Stimulated activated CD8-positive, alpha-beta memory T cell treated with anti-CD3 and anti-CD28 coated beads, Interleukin-15, amount 100 ng/mL, for 4 hours (primary cell): ENCODE data around the gene SARS2.

Experiments used
- DNase-seq, 2 donors: peaks; one replicate each; pipeline ENCODE4 v3.0.0-alpha.2; 2020; ENCODE audit warnings: low read depth in 2 of 2

SARS2 gene

DNA sequence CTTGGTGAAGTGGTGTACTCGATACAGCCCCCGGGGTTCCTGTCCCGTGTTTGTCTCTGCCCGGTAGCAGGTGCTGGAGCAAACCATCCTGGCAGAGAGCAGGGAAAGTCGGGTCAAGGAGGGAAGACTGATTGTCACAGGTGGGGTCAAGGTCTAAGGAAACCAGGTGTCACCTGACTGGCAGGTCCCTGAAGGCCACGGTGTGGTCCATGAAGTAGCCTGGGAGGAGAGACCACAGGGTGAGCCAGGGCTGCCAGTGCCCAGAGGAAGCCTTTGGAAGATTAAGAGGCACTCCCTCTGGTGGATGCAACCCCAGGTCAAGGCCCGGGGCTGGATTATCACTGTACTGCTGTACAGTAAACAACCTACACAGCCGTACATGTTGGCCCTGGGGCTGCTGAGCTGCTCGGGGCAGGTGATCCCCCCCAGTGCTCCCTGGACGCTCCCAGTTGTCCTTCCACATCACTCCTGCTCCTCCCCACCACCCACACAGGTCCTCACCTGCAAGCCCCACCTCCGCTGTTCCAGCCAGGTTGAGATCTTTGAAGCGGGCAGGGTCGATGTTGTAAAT is 12.6 kb downstream of the SARS2 start:
- DNase-seq = no peak

DNA sequence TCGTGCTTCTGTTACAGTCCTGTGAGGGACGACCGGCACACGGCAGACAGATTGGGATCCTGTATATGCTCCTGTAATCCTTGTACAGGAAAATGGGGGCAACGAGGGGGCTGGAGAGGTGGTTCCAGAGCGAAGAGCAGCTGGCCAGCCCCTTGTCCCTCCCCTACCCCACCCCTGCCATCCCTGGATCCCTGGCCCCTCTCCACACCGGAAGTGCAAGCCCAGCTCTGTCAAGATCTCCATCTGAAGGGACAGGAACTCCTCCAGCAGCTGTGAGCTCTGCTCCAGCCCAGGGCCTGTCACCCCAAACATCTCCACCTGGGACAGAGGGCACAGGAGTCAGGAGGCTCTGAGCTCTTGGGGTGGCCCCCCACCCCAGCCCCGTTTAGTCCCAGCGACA is 13.0 kb downstream of the SARS2 start:
- DNase-seq = no peak

DNA sequence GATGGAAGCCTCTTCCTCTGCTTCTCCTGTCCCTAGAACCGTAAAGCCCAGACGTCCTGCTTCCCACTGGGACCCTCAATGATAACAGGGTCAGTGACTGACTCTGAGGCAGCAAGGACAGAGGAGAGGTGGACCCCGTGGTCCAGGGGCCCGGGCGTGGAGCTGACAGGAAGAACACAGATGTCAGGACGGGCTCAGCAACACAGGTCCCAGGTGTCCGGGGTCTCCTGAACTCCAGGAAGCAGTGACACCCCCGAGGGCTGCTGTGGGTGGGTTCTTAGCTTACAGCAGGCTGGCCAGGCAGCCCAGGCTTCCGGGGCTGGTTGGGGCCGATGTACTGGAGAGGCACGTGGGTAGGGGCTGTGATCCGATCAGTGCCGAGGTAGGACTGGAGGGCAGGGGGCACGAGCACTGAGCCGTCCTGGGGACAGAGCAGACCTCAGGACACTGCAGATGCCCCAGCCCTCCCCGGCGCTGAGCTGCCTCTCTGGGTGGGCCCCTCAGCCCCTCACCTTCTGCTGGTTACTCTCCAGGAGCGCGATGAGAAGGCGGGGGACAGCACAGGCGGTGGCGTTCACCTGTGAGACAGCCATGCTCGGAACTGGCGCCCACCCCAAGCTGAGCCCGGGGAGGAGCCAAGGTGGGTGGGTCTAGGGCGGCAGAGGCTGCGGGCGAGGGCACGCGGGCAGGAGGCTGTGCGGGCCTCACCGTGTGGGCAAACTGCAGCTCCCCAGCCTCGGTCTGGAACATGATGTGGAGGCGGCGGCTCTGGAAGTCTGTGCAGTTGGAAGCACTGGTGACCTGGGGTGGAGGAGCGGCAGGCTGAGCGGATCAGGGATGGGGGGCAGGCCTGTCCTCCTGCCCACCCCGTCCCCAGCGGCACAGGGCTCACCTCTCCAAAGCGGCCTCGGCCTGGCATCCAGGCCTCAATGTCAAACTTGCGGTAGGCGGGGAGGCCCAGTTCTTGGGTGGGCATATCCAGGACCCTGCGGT is 14.9 kb downstream of the SARS2 start:
- no peak for DNase-seq

DNA sequence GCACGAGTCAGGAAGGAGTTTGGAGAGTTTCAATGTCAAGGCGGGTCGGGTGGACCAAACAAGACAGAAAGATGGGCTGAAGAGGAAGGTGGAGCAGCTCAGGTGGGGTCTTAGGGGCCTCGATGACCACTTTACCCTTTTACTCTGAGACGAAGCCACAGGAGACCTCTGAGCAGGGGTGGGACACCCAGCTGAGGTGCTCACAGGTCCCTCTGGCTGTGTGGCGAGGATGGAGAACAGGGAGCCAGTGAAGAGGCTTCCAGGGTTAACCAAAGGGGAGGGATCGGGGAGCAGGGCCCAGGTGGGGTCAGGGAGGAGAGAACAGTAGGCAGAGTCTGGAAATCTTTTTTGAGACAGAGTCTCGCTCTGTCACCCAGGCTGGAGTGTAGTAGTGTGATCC is 16.6 kb downstream of the SARS2 start:
- DNase-seq = no peak

DNA sequence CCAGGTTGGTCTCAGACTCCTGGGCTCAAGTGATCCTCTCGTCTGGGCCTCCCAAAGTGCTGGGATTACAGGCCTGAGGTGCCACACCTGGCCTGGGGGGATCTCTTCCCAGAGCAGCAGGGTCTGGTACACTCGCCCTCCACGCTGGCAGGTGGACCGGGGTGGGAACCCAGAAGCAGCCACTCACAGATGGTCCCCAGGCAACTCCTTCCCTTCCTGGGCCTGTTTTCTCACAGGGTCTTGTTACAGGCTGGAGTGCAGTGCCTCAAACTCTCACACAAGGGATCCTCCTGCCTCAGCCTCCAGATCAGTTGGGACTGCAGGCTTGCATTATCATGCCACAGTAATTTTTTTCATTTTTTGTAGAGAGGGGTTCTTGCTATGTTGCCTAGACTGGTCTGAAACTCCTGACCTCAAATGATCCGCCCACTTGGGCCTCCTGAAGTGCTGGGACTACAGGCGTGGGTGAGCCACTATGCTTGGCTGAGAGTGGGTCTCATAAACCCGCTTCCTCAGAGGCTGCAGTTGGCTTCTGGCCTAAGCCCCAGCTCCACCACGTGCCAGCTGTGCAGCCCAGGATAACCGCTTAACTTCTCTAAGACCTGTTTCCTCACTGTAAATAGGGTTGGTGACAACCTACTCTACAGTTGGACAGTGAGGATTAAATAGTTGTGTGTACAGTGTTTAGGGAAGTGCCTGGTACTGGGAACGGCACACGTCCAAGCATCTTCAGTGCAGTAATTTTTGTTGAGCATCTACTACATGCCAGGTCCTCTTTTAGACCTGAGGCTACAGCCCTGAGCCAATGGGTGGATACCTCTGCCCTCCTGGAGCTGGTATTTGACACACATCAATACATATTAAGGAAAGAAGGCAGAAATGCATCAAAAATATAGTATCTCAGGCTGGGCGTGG is 17.7 kb downstream of the SARS2 start:
- no peak for DNase-seq

DNA sequence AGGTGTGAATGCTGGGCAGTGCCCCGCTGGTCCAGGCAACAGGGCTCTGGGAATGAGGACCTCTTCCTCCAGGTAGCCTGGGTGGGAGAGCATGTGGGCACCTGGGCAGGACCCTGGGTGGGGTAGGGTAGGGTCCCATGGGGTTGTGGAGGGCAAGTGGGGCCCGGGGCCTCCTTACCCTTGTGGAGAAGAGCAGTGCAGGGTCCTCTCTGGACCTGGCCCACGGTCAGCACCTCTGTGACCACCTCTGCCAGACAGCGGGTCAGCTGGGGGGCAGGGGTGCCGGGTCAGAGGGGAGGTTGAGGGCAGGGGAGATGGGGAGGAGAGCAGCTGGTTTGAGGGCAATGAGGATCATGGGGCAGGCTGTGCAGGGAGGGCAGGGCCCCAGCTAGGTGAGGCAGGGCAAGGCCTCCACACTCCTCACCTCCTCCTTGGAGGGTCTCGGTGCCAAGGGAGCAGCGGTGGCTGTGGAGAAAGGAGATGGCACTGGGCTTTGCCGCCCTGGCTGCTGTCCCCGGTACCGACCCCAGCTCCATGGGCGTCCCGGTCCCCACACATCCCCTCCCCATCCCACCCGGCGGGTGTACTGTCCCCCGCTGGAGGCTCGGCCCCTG is 19.1 kb downstream of the SARS2 start:
- no peak for DNase-seq

DNA sequence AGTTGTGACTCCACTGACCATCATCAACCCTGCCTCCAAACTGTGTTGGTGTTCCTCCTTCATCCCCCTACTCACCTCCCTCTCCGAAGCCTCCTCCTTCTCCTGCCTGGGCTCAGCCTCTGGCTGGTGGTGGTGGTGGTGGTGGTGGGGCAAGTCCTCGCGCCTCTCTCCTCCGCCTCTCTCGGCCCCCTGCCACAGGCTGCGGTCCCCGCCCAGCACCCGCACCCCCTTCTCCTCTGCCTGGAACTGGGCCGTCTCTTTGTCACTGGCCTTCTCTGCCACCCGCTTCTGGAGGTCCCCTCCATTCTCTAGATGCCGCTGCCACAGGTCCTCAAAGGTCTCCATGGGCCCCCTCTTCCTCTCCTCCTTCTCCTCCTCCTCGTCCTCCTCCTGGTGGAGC is 20.1 kb downstream of the SARS2 start:
- no peak for DNase-seq

DNA sequence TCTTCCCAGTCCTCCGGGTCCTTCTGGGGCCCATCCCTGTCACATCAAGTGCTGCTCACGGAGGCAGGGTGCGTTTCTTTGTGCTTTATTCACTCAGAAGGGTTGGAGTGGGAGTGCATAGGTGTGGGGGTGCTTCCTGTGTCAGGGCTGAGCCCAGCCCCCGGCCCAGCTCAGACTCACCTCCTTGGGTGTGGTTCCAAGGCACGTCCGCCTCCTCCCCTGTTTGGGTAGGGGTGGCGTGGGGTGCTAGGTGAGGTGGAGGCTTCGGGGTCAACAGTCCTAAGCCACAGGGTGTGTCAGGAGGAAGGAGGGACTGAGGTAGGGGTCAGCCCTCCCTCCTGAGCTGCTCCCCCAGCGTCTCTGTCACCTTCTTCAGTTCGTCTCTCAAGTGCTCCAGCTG is 21.7 kb downstream of the SARS2 start:
- DNase-seq = no peak

DNA sequence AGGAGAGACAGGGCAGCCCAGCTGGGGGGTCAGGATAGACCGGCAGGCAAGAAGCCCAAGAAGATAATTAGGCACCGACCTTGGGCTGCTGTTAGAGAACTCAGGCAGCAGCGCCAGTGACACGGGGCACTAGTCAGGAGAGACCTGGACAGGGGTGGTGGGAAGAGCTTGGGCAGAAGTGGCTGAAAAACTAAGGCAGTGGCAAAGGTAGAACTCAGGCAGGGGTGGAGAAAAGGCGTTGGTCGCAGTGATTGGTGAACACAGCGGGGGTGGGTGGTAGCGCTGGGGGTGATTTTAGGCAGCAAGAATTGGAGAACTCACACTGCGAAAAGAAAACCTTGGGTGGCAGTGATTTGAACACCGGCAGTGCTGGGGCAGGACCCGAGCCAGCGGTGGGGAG is 22.9 kb downstream of the SARS2 start:
- DNase-seq = no peak

DNA sequence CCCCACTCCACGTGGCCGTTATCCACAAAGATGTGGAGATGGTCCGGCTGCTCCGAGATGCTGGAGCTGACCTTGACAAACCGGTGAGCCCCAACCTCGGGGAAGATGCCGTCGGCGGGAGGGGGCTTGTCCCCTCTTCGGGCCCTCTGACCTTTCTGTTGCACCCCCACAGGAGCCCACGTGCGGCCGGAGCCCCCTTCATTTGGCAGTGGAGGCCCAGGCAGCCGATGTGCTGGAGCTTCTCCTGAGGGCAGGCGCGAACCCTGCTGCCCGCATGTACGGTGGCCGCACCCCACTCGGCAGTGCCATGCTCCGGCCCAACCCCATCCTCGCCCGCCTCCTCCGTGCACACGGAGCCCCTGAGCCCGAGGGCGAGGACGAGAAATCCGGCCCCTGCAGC is 23.3 kb downstream of the SARS2 start:
- no peak for DNase-seq

DNA sequence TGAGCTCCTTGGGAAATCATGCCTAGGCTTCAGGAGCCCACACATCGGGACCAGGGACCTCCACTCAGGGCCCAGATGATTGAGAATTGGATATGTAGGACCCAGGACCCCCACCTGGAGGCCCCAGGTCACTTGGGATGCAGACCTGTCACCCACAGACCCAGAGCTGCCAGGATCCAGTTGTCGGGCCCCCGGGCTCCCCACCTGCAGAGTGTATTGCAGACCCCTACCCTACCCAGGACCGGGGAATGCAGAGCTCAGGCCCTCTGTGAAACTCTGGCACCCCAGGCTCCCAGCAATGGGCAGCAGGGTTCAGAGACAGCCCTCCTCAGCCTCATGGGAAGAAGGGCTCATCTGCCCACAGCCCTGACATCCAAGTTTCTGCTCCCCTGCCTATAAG is 24.9 kb downstream of the SARS2 start:
- no peak for DNase-seq

DNA sequence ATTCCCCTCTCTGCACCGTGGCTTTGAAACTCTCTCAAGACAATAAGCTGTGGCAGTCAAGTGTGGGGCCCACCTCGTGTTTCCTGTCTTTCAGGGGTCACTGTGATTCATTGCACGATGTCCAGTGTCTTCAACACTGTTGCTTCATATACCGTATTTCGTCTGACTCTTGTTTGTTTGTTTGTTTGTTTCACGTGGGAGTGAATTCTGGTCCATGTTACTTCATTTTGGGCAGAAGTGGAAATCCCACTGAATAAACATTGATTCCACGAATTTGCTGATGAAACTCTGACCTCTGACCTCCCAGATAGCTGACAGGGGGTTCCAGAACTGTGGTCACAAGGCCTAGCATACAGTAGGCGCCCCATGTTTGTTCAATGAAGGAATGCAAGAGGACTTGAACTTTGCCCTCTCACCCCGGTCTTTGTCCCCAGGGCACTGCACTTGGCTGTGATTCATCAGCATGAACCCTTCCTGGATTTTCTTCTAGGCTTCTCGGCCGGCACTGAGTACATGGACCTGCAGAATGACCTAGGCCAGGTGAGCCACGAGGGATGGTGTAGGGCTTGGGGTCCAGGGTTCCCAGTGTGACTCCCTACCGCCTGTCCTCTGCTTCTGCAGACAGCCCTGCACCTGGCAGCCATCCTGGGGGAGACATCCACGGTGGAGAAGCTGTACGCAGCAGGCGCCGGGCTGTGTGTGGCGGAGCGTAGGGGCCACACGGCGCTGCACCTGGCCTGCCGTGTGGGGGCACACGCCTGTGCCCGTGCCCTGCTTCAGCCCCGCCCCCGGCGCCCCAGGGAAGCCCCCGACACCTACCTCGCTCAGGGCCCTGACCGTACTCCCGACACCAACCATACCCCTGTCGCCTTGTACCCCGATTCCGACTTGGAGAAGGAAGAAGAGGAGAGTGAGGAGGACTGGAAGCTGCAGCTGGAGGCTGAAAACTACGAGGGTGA is 25.7 kb downstream of the SARS2 start:
- DNase-seq = no peak

DNA sequence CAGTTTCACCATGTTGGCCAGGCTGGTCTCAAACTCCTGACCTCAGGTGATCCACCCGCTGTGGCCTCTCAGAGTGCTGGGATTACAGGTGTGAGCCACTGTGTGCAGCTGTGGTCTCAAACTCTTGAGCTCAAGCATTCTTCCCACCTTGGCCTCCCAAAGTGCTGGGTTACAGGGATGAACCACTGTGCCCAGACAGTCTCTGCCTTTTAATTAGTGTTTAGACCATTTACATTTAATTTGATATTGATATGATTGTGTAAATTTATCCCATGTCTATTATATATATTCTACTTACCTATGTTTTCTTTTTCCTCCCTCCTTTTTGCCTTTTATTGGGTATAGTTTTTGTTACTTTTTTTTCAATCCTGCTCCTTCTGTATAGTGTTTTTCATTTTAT is 28.9 kb downstream of the SARS2 start:
- DNase-seq = no peak

DNA sequence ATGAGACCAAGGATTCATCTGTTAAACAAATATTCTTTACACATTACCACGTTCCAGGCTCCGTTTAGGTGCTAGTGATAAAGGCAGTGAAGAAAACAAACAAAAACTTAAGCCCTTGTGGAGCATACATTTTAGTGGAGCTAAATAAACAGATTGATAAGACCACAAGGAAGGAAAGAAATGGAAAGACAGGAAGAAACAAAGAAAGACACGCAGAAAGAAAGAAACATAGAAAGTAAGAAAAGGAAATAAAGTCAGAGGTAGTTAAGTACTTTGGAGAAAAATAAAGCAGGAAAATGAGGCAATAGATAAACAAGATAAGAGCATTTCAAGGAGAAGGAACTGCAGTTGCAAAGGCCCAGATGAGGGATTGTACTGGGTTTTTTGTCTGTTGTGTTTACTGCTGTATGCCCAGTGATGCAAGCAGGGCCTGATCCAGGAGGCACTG is 29.8 kb downstream of the SARS2 start:
- no peak for DNase-seq

DNA sequence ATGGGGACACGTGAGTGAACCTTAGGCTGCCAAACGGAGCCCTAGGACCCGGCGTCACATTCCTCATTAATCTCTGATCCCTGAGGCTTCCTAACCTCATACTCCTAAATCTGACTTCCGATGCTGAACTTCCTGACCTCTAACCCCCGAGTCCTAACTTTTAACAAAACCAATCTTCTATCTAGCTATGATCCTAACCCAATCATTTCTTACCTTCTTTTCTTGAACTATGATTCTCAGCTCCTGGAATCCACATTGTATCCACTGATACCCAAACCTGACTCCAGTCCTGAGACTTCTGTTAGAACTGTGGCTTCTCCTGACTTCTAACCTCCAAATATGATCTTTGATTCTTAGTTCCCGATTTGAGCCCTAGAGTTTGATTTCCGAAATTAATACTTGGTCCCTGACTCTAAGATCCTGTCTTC is 30.3 kb downstream of the SARS2 start:
- DNase-seq = no peak

DNA sequence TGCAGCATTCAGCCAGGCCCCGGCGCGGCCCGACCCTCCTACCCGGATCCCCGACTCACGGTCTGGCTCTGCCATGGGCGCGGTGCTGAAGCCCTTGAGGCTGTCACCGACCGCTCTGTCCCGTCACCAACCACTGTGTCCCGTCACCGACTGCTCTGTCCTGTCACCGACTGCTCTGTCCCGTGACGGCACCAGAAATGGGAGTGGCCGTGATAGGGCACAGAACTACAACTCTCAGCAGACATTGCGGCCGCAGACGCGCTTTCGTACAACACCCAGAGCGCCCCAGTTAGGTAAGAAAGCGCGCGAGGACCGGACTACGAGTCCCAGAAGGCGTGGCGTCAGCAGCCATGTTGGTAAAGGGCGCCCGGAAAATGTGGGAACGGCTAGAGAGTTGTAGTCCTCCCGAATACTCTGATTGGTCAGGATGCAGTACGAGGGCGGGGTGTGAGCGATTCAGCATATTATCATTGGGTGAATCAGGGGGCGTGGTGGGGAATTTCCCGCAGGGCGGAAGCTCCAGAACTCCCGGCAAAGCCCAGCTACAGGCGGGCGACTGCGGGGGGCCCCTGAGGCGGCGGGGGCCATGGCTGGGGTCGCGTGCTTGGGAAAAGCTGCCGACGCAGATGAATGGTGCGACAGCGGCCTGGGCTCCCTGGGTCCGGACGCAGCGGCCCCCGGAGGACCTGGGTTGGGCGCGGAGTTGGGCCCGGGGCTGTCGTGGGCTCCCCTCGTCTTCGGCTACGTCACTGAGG is 30.9 kb downstream of the SARS2 start, which contains the start of the genes NFKBIB and SIRT2:
Gene NFKBIB (plus strand): TSS at position 523 of the 755 bp plus-strand sequence. CDS start 64 bp downstream, at position 587.
Gene SIRT2 (minus strand): TSS at position 172 of the 755 bp plus-strand sequence. CDS start 97 bp downstream, at position 75.
- DNase-seq = peak; percentile 97 to 100

DNA sequence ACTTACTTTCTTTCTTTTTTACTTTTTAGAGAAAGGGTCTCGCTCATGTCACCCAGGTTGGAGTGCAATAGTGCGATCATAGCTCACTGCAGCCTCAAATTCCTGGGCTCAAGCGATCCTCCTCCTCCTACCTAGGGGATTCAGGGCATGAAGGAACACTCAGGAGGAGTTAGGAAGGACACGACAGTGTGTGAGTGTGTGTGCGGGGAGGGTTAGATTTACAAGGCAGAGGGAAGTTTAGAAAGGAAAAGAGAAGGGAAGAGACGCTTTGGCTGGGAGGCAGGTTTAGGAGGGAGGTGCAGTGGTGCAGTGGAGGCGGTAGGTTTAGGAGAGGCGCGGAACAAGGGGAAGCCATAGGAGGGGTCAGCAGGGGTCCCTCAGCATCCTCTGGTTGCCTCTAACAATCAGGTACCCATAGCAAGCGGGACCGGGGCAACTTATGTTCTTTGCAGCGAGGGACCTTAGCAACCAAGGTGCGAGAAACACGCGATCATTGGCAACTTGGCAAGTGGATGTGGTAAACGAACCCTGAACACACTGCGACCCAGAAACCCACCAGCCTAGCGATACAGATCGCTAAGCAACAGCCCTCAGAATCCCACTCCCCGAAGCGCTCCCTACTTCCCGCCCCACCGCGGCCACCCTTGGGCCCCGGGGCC is 31.6 kb downstream of the SARS2 start:
- DNase-seq = peak in 1 of 2 donors; percentile 11

DNA sequence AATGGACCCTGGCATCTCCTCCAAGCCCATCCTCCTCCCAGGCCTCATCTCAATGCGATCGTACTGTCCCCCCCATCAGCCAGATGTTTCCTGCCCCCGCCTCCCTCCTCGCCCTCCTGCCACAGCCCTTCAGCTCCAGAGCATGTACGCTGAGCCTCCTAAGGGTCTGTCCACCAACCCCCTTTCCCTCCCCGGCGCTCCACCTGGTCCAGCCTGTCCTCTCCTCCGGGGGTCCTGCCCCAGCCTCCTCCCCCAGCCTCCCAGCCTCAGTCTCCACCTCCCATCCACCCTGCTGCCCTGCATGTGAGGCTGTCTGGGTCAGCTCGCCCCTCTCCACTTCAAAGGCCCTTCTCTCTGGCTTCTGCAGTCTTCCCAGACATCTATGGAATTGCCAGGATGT is 35.6 kb downstream of the SARS2 start:
- DNase-seq = no peak

DNA sequence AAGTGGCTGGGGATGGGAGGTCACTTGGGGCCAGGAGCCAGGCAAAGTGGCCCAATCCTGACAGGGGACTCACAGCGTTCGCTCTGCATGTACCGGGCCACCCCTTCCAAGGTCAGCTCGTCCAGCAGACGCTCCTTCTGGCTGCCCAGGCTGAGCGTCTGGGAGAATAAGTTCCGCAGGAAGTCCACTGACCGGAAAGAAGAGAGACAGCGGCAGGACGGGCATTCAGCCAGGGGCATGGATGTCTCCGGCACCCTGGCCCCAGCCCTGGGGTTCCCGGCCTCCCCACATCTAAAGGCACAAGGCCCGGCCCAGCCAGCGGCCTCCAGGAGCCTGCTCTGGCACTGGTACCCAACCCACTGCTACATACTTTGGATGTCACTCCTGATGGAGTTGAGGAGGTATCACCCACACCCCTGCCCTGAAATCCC is 37.2 kb downstream of the SARS2 start:
- DNase-seq = no peak
